ENCODE data around the gene AP2M1. TPM values are rescaled to one million over a fixed set of nuclear protein-coding genes. Genes with fewer than 3 reads are reported as not detected.
A peak's percentile ranks its signal among the peaks of the same experiment; 100 is the strongest.

The AP2M1 gene
- total and polyA plus RNA-seq, 4 experiments from 2014 or later: 206 to 312 (median 231) TPM

GRCh38 chr3:184189421-184189820 lies 14.8 kb downstream of the AP2M1 start:
- Mint-ChIP-seq H3K9me3 (no peaks in the 10 kb centered on the region), H3K27ac (no peak overlapping the region), H3K4me3 (no peak overlapping the region), H3K36me3 (peaks cover 33 to 83% of the 10 kb centered on the region in 2 donors), H3K4me1 (peaks cover 26 to 47% (median 36%) of the 10 kb centered on the region in 4 donors), H3K27me3 (no peaks in the 10 kb centered on the region)
- Histone ChIP-seq H3K36me3 (ENCODE audit: insufficient read depth, low read length) (peaks cover 65% of the 10 kb centered on the region), H3K4me1 (ENCODE audit: insufficient read depth, low read length) (peaks cover 30% of the 10 kb centered on the region), H3K4me3 (ENCODE audit: low read length in 2 of 2) (no peak overlapping the region), H3K27ac (ENCODE audit: low read depth, low read length) (no peak overlapping the region), H3K27me3 (ENCODE audit: insufficient read depth, low read length) (no peaks in the 10 kb centered on the region), H3K9me3 (ENCODE audit: control insufficient read depth in 1 of 2, low read length in 2 of 2) (no peaks in the 10 kb centered on the region)
- POLR2A ChIA-PET (ENCODE audit: partially characterized antibody): no interaction called here
- CTCF ChIA-PET (ENCODE audit: partially characterized antibody): no interaction called here
- no peak for DNase-seq
- intact Hi-C loops (cut with micrococcal nuclease): loop anchor here (5.0 kb wide), 4 partner anchors 38 to 552 kb away; partner anchors contain the start of genes ABCC5, CLCN2, KLHL24 and POLR2H

GRCh38 chr3:184192889-184193288 lies 18.2 kb downstream of the AP2M1 start:
- CTCF ChIA-PET (ENCODE audit: partially characterized antibody): no interaction called here
- H3K27me3 ChIP-seq (ENCODE audit: insufficient read depth, low read length): no peaks in the 10 kb centered on the region
- H3K4me3 ChIP-seq (ENCODE audit: low read length in 2 of 2): no peak overlapping the region
- intact Hi-C loops (cut with micrococcal nuclease): no loop called here
- peaks cover 66% of the 10 kb centered on the region for H3K36me3 ChIP-seq (ENCODE audit: insufficient read depth, low read length)
- H3K9me3 ChIP-seq (ENCODE audit: control insufficient read depth in 1 of 2, low read length in 2 of 2): no peaks in the 10 kb centered on the region
- Mint-ChIP-seq H3K27ac (no peak overlapping the region), H3K36me3 (peaks cover 36 to 78% of the 10 kb centered on the region in 2 donors), H3K4me1 (peaks cover 5 to 16% (median 11%) of the 10 kb centered on the region in 4 donors), H3K9me3 (no peaks in the 10 kb centered on the region), H3K4me3 (peak overlapping the region in 1 of 8 donors; percentile 55), H3K27me3 (no peaks in the 10 kb centered on the region)
- H3K27ac ChIP-seq (ENCODE audit: low read depth, low read length): no peak overlapping the region
- peaks cover 5% of the 10 kb centered on the region for H3K4me1 ChIP-seq (ENCODE audit: insufficient read depth, low read length)
- no peak for DNase-seq
- POLR2A ChIA-PET (ENCODE audit: partially characterized antibody): no interaction called here

GRCh38 chr3:184193991-184194539 lies 19.4 kb downstream of the AP2M1 start:
- no peak for DNase-seq
- no peak overlapping the region for H3K27ac ChIP-seq (ENCODE audit: low read depth, low read length)
- H3K4me1 ChIP-seq (ENCODE audit: insufficient read depth, low read length): no peaks in the 10 kb centered on the region
- Mint-ChIP-seq H3K27ac (peak overlapping the region in 2 of 7 donors; percentile 13 to 72), H3K36me3 (peaks cover 35 to 68% of the 10 kb centered on the region in 2 donors), H3K9me3 (no peaks in the 10 kb centered on the region), H3K4me1 (peaks cover 1 to 6% (median 2%) of the 10 kb centered on the region in 4 donors), H3K27me3 (no peaks in the 10 kb centered on the region), H3K4me3 (no peak overlapping the region)
- peaks cover 54% of the 10 kb centered on the region for H3K36me3 ChIP-seq (ENCODE audit: insufficient read depth, low read length)
- H3K9me3 ChIP-seq (ENCODE audit: control insufficient read depth in 1 of 2, low read length in 2 of 2): no peaks in the 10 kb centered on the region
- intact Hi-C loops (cut with micrococcal nuclease): no loop called here
- CTCF ChIA-PET (ENCODE audit: partially characterized antibody): interaction anchor here (3.0 kb wide), 1 partner anchor 34 kb away, joined by 10 read pairs; no protein-coding TSS in a partner anchor
- no peak overlapping the region for H3K4me3 ChIP-seq (ENCODE audit: low read length in 2 of 2)
- no peaks in the 10 kb centered on the region for H3K27me3 ChIP-seq (ENCODE audit: insufficient read depth, low read length)
- POLR2A ChIA-PET (ENCODE audit: partially characterized antibody): no interaction called here

- Histone ChIP-seq H3K4me3 (ENCODE audit: low read length in 2 of 2) (no peak overlapping the region), H3K27ac (ENCODE audit: low read depth, low read length) (no peak overlapping the region), H3K36me3 (ENCODE audit: insufficient read depth, low read length) (peaks cover 32% of the 10 kb centered on the region), H3K27me3 (ENCODE audit: insufficient read depth, low read length) (no peaks in the 10 kb centered on the region), H3K9me3 (ENCODE audit: control insufficient read depth in 1 of 2, low read length in 2 of 2) (no peaks in the 10 kb centered on the region), H3K4me1 (ENCODE audit: insufficient read depth, low read length) (no peaks in the 10 kb centered on the region)
- Mint-ChIP-seq H3K9me3 (no peaks in the 10 kb centered on the region), H3K27me3 (no peaks in the 10 kb centered on the region), H3K27ac (no peak overlapping the region), H3K36me3 (peaks cover 30 to 44% of the 10 kb centered on the region in 2 donors), H3K4me1 (no peaks in the 10 kb centered on the region), H3K4me3 (no peak overlapping the region)
- ChIA-PET CTCF (ENCODE audit: partially characterized antibody) (interaction anchor here (1.0 to 3.0 kb wide), 2 partner anchors 27 to 31 kb away, joined by 3 to 10 read pairs; no protein-coding TSS in a partner anchor), POLR2A (ENCODE audit: partially characterized antibody) (no interaction called here)
- intact Hi-C loops (cut with micrococcal nuclease): no loop called here
- DNase-seq: no peak
These were observed 21.9 kb downstream of the AP2M1 start for GRCh38 chr3:184196536-184196935.

GRCh38 chr3:184198509-184198908 lies 23.9 kb downstream of the AP2M1 start:
- no peaks in the 10 kb centered on the region for H3K9me3 Mint-ChIP-seq
- CTCF ChIA-PET (ENCODE audit: partially characterized antibody): interaction anchor here (2.3 kb wide), 1 partner anchor 29 kb away, joined by 7 read pairs; no protein-coding TSS in a partner anchor
- H3K4me3 ChIP-seq (ENCODE audit: low read length in 2 of 2): no peak overlapping the region
- POLR2A ChIA-PET (ENCODE audit: partially characterized antibody): no interaction called here
- no peak overlapping the region for H3K27ac Mint-ChIP-seq
- H3K4me3 Mint-ChIP-seq: no peak overlapping the region
- H3K4me1 ChIP-seq (ENCODE audit: insufficient read depth, low read length): no peaks in the 10 kb centered on the region
- H3K36me3 ChIP-seq (ENCODE audit: insufficient read depth, low read length): peaks cover 13% of the 10 kb centered on the region
- H3K27me3 Mint-ChIP-seq: peaks cover 0 to 1% of the 10 kb centered on the region in 2 donors
- no peaks in the 10 kb centered on the region for H3K9me3 ChIP-seq (ENCODE audit: control insufficient read depth in 1 of 2, low read length in 2 of 2)
- DNase-seq: no peak
- intact Hi-C loops (cut with micrococcal nuclease): no loop called here
- no peak overlapping the region for H3K27ac ChIP-seq (ENCODE audit: low read depth, low read length)
- no peaks in the 10 kb centered on the region for H3K27me3 ChIP-seq (ENCODE audit: insufficient read depth, low read length)
- no peaks in the 10 kb centered on the region for H3K4me1 Mint-ChIP-seq
- H3K36me3 Mint-ChIP-seq: peaks cover 22 to 25% of the 10 kb centered on the region in 2 donors

GRCh38 chr3:184200825-184201224 lies 26.2 kb downstream of the AP2M1 start:
- H3K4me3 Mint-ChIP-seq: no peak overlapping the region
- H3K9me3 ChIP-seq (ENCODE audit: control insufficient read depth in 1 of 2, low read length in 2 of 2): no peaks in the 10 kb centered on the region
- H3K27me3 ChIP-seq (ENCODE audit: insufficient read depth, low read length): no peaks in the 10 kb centered on the region
- no peaks in the 10 kb centered on the region for H3K4me1 Mint-ChIP-seq
- H3K36me3 ChIP-seq (ENCODE audit: insufficient read depth, low read length): no peaks in the 10 kb centered on the region
- H3K27ac Mint-ChIP-seq: no peak overlapping the region
- intact Hi-C loops (cut with micrococcal nuclease): no loop called here
- H3K9me3 Mint-ChIP-seq: no peaks in the 10 kb centered on the region
- ChIA-PET CTCF (ENCODE audit: partially characterized antibody) (interaction anchor here (2.3 kb wide), 1 partner anchor 26 kb away, joined by 7 read pairs; no protein-coding TSS in a partner anchor), POLR2A (ENCODE audit: partially characterized antibody) (no interaction called here)
- no peaks in the 10 kb centered on the region for H3K4me1 ChIP-seq (ENCODE audit: insufficient read depth, low read length)
- peaks cover 6% of the 10 kb centered on the region in 2 donors for H3K27me3 Mint-ChIP-seq
- H3K27ac ChIP-seq (ENCODE audit: low read depth, low read length): no peak overlapping the region
- H3K4me3 ChIP-seq (ENCODE audit: low read length in 2 of 2): no peak overlapping the region
- peaks cover 2 to 3% of the 10 kb centered on the region in 2 donors for H3K36me3 Mint-ChIP-seq
- no peak for DNase-seq

- Histone ChIP-seq H3K36me3 (ENCODE audit: insufficient read depth, low read length) (no peaks in the 10 kb centered on the region), H3K27me3 (ENCODE audit: insufficient read depth, low read length) (no peaks in the 10 kb centered on the region), H3K27ac (ENCODE audit: low read depth, low read length) (no peak overlapping the region), H3K4me3 (ENCODE audit: low read length in 2 of 2) (no peak overlapping the region), H3K4me1 (ENCODE audit: insufficient read depth, low read length) (no peaks in the 10 kb centered on the region), H3K9me3 (ENCODE audit: control insufficient read depth in 1 of 2, low read length in 2 of 2) (no peaks in the 10 kb centered on the region)
- intact Hi-C loops (cut with micrococcal nuclease): no loop called here
- ChIA-PET POLR2A (ENCODE audit: partially characterized antibody) (no interaction called here), CTCF (ENCODE audit: partially characterized antibody) (interaction anchor here (1.0 to 3.1 kb wide), 2 partner anchors 18 to 24 kb away, joined by 3 to 21 read pairs; no protein-coding TSS in a partner anchor)
- no peak overlapping the region for H3K27ac Mint-ChIP-seq
- peaks cover 16 to 17% of the 10 kb centered on the region in 2 donors for H3K27me3 Mint-ChIP-seq
- no peak for DNase-seq
- H3K4me3 Mint-ChIP-seq: no peak overlapping the region
- H3K9me3 Mint-ChIP-seq: no peaks in the 10 kb centered on the region
- no peaks in the 10 kb centered on the region for H3K4me1 Mint-ChIP-seq
- H3K36me3 Mint-ChIP-seq: no peaks in the 10 kb centered on the region
These were observed 28.9 kb downstream of the AP2M1 start for GRCh38 chr3:184203526-184203925.

Measured in CD4-positive, alpha-beta memory T cell (primary cell).